ENCODE results near the gene IQCC.

IQCC gene

GRCh38 chr1:32234792-32235191, 29.3 kb downstream of the IQCC start:
- Mint-ChIP-seq H3K4me3 (no peak overlapping the region), H3K27ac (no peak overlapping the region)

GRCh38 chr1:32239337-32239736, 33.9 kb downstream of the IQCC start:
- no peaks in the 10 kb centered on the region for H3K27me3 Mint-ChIP-seq
- H3K27ac Mint-ChIP-seq, result peak overlapping the region; percentile 15
- peak overlapping the region; percentile 69 for H3K4me3 Mint-ChIP-seq
- peaks cover 17% of the 10 kb centered on the region for H3K4me1 Mint-ChIP-seq
- no peaks in the 10 kb centered on the region for H3K36me3 Mint-ChIP-seq
- H3K9me3 Mint-ChIP-seq, result no peaks in the 10 kb centered on the region

More at GRCh38 chr1:32234792-32235191, 29.3 kb downstream of the IQCC start:
- peaks cover 2% of the 10 kb centered on the region for H3K36me3 Mint-ChIP-seq
- no peaks in the 10 kb centered on the region for H3K9me3 Mint-ChIP-seq
- no peaks in the 10 kb centered on the region for H3K4me1 Mint-ChIP-seq
- no peaks in the 10 kb centered on the region for H3K27me3 Mint-ChIP-seq

GRCh38 chr1:32239790-32240139, 34.3 kb downstream of the IQCC start:
- H3K36me3 Mint-ChIP-seq, result no peaks in the 10 kb centered on the region
- H3K27ac Mint-ChIP-seq, result no peak overlapping the region
- no peaks in the 10 kb centered on the region for H3K9me3 Mint-ChIP-seq
- H3K27me3 Mint-ChIP-seq, result no peaks in the 10 kb centered on the region
- H3K4me3 Mint-ChIP-seq, result peak overlapping the region; percentile 88
- peaks cover 17% of the 10 kb centered on the region for H3K4me1 Mint-ChIP-seq

- Mint-ChIP-seq H3K4me1 (peaks cover 17% of the 10 kb centered on the region), H3K36me3 (no peaks in the 10 kb centered on the region), H3K27me3 (no peaks in the 10 kb centered on the region), H3K9me3 (no peaks in the 10 kb centered on the region), H3K27ac (no peak overlapping the region), H3K4me3 (peak overlapping the region; percentile 88)
Observed at GRCh38 chr1:32240140-32240951, 34.9 kb downstream of the IQCC start.

- peak overlapping the region; percentile 35 for H3K27ac Mint-ChIP-seq
- peak overlapping the region; percentile 88 for H3K4me3 Mint-ChIP-seq
- H3K9me3 Mint-ChIP-seq, result no peaks in the 10 kb centered on the region
- H3K36me3 Mint-ChIP-seq, result no peaks in the 10 kb centered on the region
- H3K4me1 Mint-ChIP-seq, result peaks cover 25% of the 10 kb centered on the region
- no peaks in the 10 kb centered on the region for H3K27me3 Mint-ChIP-seq
Observed at GRCh38 chr1:32241001-32241763, 35.7 kb downstream of the IQCC start.

GRCh38 chr1:32242341-32242851, 36.9 kb downstream of the IQCC start:
- H3K27me3 Mint-ChIP-seq, result no peaks in the 10 kb centered on the region
- no peaks in the 10 kb centered on the region for H3K9me3 Mint-ChIP-seq
- peaks cover 38% of the 10 kb centered on the region for H3K4me1 Mint-ChIP-seq
- H3K27ac Mint-ChIP-seq, result peak overlapping the region; percentile 51
- H3K4me3 Mint-ChIP-seq, result no peak overlapping the region
- H3K36me3 Mint-ChIP-seq, result no peaks in the 10 kb centered on the region

GRCh38 chr1:32246888-32247273, 41.4 kb downstream of the IQCC start, which contains the start of gene FAM167B:
Gene FAM167B (plus strand): TSS chr1:32247222. CDS start chr1:32247422, 200 bp downstream.
- Mint-ChIP-seq H3K27ac (peak within 1 kb of the TSS; percentile 97), H3K4me1 (peaks cover 67% of the 10 kb centered on the region), H3K9me3 (no peaks in the 10 kb centered on the region), H3K27me3 (no peaks in the 10 kb centered on the region), H3K4me3 (peak within 1 kb of the TSS; percentile 57), H3K36me3 (no peaks in the 10 kb centered on the region)

- no peaks in the 10 kb centered on the region for H3K9me3 Mint-ChIP-seq
- no peak overlapping the region for H3K4me3 Mint-ChIP-seq
- no peaks in the 10 kb centered on the region for H3K36me3 Mint-ChIP-seq
- peak overlapping the region; percentile 97 for H3K27ac Mint-ChIP-seq
- peaks cover 64% of the 10 kb centered on the region for H3K4me1 Mint-ChIP-seq
- H3K27me3 Mint-ChIP-seq, result no peaks in the 10 kb centered on the region
Observed at GRCh38 chr1:32247452-32247851, 42.0 kb downstream of the IQCC start.

- H3K4me3 Mint-ChIP-seq, result peak overlapping the region; percentile 98
- H3K9me3 Mint-ChIP-seq, result no peaks in the 10 kb centered on the region
- H3K27ac Mint-ChIP-seq, result peak overlapping the region; percentile 97
- peaks cover 1% of the 10 kb centered on the region for H3K36me3 Mint-ChIP-seq
- peaks cover 67% of the 10 kb centered on the region for H3K4me1 Mint-ChIP-seq
- no peaks in the 10 kb centered on the region for H3K27me3 Mint-ChIP-seq
Observed at GRCh38 chr1:32247983-32248889, 42.8 kb downstream of the IQCC start.

GRCh38 chr1:32249831-32250525, 44.5 kb downstream of the IQCC start:
- Mint-ChIP-seq H3K9me3 (no peaks in the 10 kb centered on the region), H3K4me1 (peaks cover 78% of the 10 kb centered on the region), H3K36me3 (peaks cover 1% of the 10 kb centered on the region), H3K27ac (peak overlapping the region; percentile 99), H3K27me3 (no peaks in the 10 kb centered on the region), H3K4me3 (peak overlapping the region; percentile 98)

GRCh38 chr1:32250893-32251716, 45.6 kb downstream of the IQCC start, which contains the start of gene LCK:
Gene LCK (plus strand): TSS chr1:32251265. CDS start chr1:32274330, 23,065 bp downstream.
- H3K4me3 Mint-ChIP-seq, result peak within 1 kb of the TSS; percentile 98
- peaks cover 76% of the 10 kb centered on the region for H3K4me1 Mint-ChIP-seq
- peak within 1 kb of the TSS; percentile 99 for H3K27ac Mint-ChIP-seq
- peaks cover 4% of the 10 kb centered on the region for H3K36me3 Mint-ChIP-seq
- H3K27me3 Mint-ChIP-seq, result no peaks in the 10 kb centered on the region
- no peaks in the 10 kb centered on the region for H3K9me3 Mint-ChIP-seq

- H3K36me3 Mint-ChIP-seq, result peaks cover 5% of the 10 kb centered on the region
- no peaks in the 10 kb centered on the region for H3K9me3 Mint-ChIP-seq
- no peaks in the 10 kb centered on the region for H3K27me3 Mint-ChIP-seq
- H3K4me3 Mint-ChIP-seq, result peak overlapping the region; percentile 98
- H3K27ac Mint-ChIP-seq, result peak overlapping the region; percentile 92
- peaks cover 72% of the 10 kb centered on the region for H3K4me1 Mint-ChIP-seq
Observed at GRCh38 chr1:32255072-32256071, 49.9 kb downstream of the IQCC start.

Measured in activated naive CD4-positive, alpha-beta T cell treated with anti-CD3 and anti-CD28 coated beads, Interleukin-2, amount 50 U/mL, for 24 hours (primary cell).